ENCODE results near the gene ABI2. TPM values are rescaled to one million over a fixed set of nuclear protein-coding genes. Genes with fewer than 3 reads are reported as not detected.

The ABI2 gene
- total RNA-seq, 1 donor from 2014 or later: 31.7 TPM

DNA sequence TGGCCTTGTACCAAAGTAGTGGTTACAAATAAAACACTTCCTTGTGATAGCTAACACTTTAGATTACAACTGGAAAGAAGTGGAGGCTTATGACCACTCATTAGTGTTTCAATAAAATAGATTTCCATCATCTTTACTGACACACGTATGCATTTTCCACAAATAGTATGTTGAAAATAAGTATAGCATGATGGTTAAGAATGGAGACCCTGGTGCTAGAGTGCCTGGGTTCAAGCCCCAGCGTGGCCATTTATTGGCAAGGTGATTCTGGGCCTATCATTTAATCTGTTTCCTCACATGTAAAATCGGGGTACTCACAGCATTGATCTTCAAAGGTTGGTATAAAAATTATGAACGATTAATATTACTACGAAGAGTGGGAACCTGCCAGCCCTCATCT is 152.4 kb downstream of the ABI2 start:
- TF ChIP-seq, protein P1, sequence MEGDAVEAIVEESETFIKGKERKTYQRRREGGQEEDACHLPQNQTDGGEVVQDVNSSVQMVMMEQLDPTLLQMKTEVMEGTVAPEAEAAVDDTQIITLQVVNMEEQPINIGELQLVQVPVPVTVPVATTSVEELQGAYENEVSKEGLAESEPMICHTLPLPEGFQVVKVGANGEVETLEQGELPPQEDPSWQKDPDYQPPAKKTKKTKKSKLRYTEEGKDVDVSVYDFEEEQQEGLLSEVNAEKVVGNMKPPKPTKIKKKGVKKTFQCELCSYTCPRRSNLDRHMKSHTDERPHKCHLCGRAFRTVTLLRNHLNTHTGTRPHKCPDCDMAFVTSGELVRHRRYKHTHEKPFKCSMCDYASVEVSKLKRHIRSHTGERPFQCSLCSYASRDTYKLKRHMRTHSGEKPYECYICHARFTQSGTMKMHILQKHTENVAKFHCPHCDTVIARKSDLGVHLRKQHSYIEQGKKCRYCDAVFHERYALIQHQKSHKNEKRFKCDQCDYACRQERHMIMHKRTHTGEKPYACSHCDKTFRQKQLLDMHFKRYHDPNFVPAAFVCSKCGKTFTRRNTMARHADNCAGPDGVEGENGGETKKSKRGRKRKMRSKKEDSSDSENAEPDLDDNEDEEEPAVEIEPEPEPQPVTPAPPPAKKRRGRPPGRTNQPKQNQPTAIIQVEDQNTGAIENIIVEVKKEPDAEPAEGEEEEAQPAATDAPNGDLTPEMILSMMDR (IDR thresholded peaks at IDR 0.05): no peak
- TF ChIP-seq POLR2AphosphoS5 (IDR thresholded peaks at IDR 0.05; ENCODE audit: insufficient read depth in 1 of 2, low read depth in 1 of 2) (no peak), POLR2A (IDR thresholded peaks at IDR 0.05) (no peak)
- Histone ChIP-seq H3K27me3 (no peaks in the 10 kb centered on the region), H3K4me3 (no peak overlapping the region), H3K4me1 (no peaks in the 10 kb centered on the region), H3K9me3 (no peaks in the 10 kb centered on the region), H3K27ac (no peak overlapping the region), H3K36me3 (no peaks in the 10 kb centered on the region)
- intact Hi-C loops (cut with DNase I): no loop called here
- DNase-seq (ENCODE audit: extremely low spot score in 2 of 2): no peak

DNA sequence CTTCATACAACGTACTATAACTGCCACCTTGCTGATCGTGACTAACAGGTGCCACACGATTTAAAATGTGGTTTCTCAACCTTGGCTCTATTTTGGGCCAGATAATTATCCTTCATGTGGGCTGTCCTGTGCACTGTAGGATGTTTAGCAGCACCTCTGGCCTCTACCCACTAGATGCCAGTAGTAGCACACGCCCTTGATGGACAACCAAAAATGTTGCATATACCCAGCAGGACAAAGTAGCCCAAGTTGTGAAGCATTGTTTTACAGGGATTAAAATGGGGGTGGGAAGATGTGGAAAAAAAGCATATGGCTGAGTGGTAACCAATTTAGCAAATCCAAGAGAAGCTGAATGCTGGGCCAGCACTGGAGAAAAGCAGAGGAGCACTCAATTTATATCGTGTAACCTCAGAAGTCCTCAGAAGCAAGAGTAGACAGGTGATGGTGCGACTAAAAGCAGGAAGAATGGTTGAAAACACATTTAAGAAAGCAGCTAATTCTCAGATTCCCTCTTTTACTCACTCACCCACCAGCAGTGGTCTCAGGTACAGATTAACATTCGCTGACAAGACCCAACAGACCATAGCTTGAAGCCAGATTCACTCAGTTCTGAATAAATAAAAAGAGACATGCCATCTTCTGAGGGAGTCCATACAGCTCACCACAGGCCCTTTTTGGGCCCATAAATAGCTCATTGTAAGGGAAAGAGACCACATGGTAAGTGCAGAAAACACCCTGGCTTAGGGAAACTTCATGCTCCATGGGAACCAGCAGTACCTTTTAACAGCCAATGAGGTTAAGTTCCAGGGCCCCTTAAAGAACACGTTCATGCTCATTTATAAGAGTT is 156.3 kb downstream of the ABI2 start:
- Histone ChIP-seq H3K4me3 (no peak overlapping the region), H3K27me3 (no peaks in the 10 kb centered on the region), H3K36me3 (peaks cover 0 to 6% of the 10 kb centered on the region in 2 donors), H3K4me1 (no peaks in the 10 kb centered on the region), H3K27ac (no peak overlapping the region), H3K9me3 (no peaks in the 10 kb centered on the region)
- DNase-seq (ENCODE audit: extremely low spot score in 2 of 2): no peak
- TF ChIP-seq, protein P1 (IDR thresholded peaks at IDR 0.05): peak in 2 of 3 experiments; percentile 36 to 37
- TF ChIP-seq POLR2A (IDR thresholded peaks at IDR 0.05): no peak
- intact Hi-C loops (cut with DNase I): no loop called here

DNA sequence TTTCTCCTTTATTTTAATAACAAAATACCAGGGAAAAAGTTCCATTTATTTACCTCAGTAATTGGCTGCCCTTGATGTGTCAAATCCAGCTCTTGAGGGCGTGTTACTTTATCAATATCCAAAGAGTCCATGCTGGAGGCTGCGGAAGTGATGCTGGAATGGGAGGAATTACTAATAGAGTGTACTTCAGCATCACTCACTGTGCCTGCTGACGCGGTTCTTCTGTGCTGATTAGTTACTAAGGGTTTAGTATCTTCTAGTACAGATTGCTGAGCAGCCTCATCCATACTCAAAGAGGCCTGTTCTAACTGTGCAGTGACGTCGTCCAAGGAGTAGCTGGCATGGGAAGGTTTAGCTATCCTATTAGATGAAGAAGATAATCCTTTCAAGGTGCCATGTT is 161.3 kb downstream of the ABI2 start:
- DNase-seq (ENCODE audit: extremely low spot score in 2 of 2): no peak
- TF ChIP-seq POLR2AphosphoS5 (IDR thresholded peaks at IDR 0.05; ENCODE audit: insufficient read depth in 1 of 2, low read depth in 1 of 2) (no peak), POLR2A (IDR thresholded peaks at IDR 0.05) (no peak)
- TF ChIP-seq, protein P1 (IDR thresholded peaks at IDR 0.05): no peak
- H3K4me1 ChIP-seq: no peaks in the 10 kb centered on the region
- intact Hi-C loops (cut with DNase I): no loop called here
- H3K9me3 ChIP-seq: no peaks in the 10 kb centered on the region
- H3K36me3 ChIP-seq: peaks cover 0 to 20% of the 10 kb centered on the region in 2 donors
- no peak overlapping the region for H3K27ac ChIP-seq
- no peaks in the 10 kb centered on the region for H3K27me3 ChIP-seq
- no peak overlapping the region for H3K4me3 ChIP-seq

DNA sequence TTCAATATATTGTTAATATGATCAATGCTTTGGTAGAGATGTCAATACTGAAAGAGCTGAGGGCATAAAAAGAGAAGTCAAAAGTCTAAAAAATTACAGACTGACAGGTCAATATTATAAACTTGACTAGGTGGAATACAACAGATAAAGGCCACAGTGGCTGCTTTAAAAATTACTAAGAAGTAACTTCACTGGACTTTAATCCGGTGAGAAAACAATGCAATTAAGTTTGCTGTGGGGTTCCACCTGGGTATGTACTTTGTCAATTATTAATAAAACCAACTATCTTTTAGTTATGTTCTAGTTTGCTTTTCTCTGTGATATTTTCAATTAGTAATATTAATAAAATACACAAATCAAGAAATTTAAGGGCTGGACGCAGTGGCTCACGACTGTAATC is 162.2 kb downstream of the ABI2 start:
- intact Hi-C loops (cut with DNase I): no loop called here
- H3K36me3 ChIP-seq: peaks cover 0 to 20% of the 10 kb centered on the region in 2 donors
- TF ChIP-seq POLR2AphosphoS5 (IDR thresholded peaks at IDR 0.05; ENCODE audit: insufficient read depth in 1 of 2, low read depth in 1 of 2) (no peak), POLR2A (IDR thresholded peaks at IDR 0.05) (no peak)
- TF ChIP-seq, protein P1 (IDR thresholded peaks at IDR 0.05): no peak

DNA sequence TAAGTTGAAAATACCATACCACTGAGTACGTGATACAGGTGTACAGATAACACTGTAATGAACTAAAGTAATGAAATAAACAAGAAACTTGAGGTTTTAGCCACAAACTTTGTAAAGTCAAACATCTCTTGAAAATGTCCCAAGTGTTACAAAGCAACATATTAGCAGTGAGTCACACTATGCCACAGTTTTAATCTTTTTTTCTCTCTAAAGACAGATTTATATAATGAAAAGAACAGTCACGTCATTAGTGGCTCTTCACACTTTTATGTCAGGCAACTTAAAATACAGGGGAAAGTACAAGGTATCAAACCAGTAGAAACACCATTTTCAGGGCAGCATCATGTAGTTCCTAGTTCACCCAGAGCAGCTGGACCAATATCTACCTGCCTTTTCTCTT is 164.8 kb downstream of the ABI2 start:
- no peaks in the 10 kb centered on the region for H3K9me3 ChIP-seq
- peaks cover 7% of the 10 kb centered on the region for H3K4me1 ChIP-seq
- intact Hi-C loops (cut with DNase I): no loop called here
- TF ChIP-seq, protein P1 (IDR thresholded peaks at IDR 0.05): no peak
- no peak for TF ChIP-seq POLR2AphosphoS5 (IDR thresholded peaks at IDR 0.05; ENCODE audit: insufficient read depth in 1 of 2, low read depth in 1 of 2)
- TF ChIP-seq POLR2A (IDR thresholded peaks at IDR 0.05): no peak
- no peak overlapping the region for H3K4me3 ChIP-seq
- no peaks in the 10 kb centered on the region for H3K27me3 ChIP-seq
- DNase-seq (ENCODE audit: extremely low spot score in 2 of 2): no peak
- H3K27ac ChIP-seq: no peak overlapping the region
- H3K36me3 ChIP-seq: peaks cover 0 to 20% of the 10 kb centered on the region in 2 donors

More for the DNA sequence above, 162.2 kb downstream of the ABI2 start:
- H3K27ac ChIP-seq: no peak overlapping the region
- no peaks in the 10 kb centered on the region for H3K9me3 ChIP-seq
- H3K4me3 ChIP-seq: no peak overlapping the region
- no peaks in the 10 kb centered on the region for H3K4me1 ChIP-seq
- DNase-seq (ENCODE audit: extremely low spot score in 2 of 2): no peak
- H3K27me3 ChIP-seq: no peaks in the 10 kb centered on the region

All from vagina (tissue), 2 donors.